Midbrain (tissue), 1 donor: ENCODE results near the gene SYT15.
"Not testable (repeated sequence)": the region's sequence is repeated elsewhere in the genome, so short reads cannot be mapped to it uniquely, and the experiment has no call there.

Source experiments
- DNase-seq: peaks from one replicate; lab custom pipeline; 2025; lab: John Stamatoyannopoulos, UW

The SYT15 gene

GRCh38 chr10:46588221-46588620 lies 9.3 kb downstream of the SYT15 start:
- DNase-seq: not testable (repeated sequence)

GRCh38 chr10:46589589-46589988 lies 10.7 kb downstream of the SYT15 start:
- DNase-seq: not testable (repeated sequence)

DNA sequence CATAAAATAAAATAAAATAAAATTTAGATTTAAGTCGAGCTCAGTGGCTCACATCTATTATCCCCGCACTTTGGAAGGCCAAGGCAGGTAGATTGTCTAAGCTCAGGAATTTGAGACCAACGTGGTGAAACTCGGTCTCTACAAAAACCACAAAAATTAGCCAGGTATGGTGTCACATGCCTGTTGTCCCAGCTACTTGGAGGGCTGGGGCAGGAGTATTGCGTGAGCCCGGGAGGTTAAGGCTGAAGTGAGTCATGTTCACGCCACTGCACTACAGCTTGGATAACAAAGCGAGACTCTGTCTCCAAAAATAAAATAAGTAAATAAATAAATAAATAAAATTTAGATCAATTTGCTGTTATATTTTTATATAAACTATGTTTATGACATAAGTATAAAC lies 12.1 kb downstream of the SYT15 start:
- DNase-seq: not testable (repeated sequence)

DNA sequence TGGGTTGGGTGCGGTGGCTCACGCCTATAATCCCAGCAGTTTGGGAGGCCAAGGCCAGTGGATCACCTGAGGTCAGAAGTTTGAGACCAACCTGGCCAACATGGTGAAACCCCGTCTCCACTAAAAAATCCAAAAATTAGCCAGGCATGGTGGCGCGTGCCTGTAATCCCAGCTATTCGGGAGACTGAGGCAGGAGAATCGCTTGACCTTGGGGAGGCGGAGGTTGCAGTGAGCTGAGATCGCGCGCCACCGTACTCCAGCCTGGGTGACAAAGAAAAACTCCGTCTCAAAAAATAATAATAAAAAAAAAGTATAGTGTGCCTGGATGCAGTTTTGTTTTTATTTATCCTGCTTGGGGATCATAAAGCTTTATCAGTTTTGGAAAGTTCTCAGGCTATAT lies 14.4 kb downstream of the SYT15 start:
- not testable (repeated sequence) for DNase-seq

DNA sequence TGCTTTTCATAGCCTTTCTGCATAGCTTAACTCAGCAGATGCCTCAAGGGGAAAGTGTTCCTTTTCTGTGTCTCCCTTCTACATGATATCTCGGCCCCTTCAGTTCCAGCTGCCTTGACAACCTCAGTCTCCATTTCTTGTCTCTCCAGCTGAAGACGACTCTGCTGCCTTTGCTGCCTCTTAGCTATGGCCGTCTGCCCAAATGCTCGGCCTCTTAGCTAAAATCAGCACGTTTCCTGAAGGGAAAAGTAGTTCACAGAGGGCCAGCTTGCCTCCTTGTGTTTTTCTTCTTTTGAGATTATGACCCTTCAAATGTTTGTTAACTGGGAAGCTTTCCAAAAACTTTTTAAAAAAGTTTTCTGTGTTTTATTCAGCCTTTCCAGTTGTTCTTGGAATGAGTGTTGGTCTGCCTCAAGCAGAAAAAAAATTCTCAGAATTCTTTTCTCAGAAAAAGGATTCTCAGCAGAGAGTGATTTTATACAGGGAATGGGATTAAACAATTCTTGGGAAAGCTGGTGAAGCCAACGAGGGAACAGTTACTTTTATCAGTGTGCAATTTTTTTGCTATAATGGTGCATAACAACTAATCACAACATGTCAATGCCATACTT lies 15.6 kb downstream of the SYT15 start:
- DNase-seq: not testable (repeated sequence)

- not testable (repeated sequence) for DNase-seq
Measured at GRCh38 chr10:46596570-46596969, 17.6 kb downstream of the SYT15 start.

GRCh38 chr10:46597616-46598246 lies 18.8 kb downstream of the SYT15 start:
- not testable (repeated sequence) for DNase-seq

GRCh38 chr10:46600516-46600915 lies 21.6 kb downstream of the SYT15 start:
- not testable (repeated sequence) for DNase-seq

- DNase-seq: not testable (repeated sequence)
Measured at GRCh38 chr10:46615540-46615939, 36.6 kb downstream of the SYT15 start.

GRCh38 chr10:46616227-46616626 lies 37.3 kb downstream of the SYT15 start:
- DNase-seq: not testable (repeated sequence)

GRCh38 chr10:46617134-46617533 lies 38.2 kb downstream of the SYT15 start:
- not testable (repeated sequence) for DNase-seq

DNA sequence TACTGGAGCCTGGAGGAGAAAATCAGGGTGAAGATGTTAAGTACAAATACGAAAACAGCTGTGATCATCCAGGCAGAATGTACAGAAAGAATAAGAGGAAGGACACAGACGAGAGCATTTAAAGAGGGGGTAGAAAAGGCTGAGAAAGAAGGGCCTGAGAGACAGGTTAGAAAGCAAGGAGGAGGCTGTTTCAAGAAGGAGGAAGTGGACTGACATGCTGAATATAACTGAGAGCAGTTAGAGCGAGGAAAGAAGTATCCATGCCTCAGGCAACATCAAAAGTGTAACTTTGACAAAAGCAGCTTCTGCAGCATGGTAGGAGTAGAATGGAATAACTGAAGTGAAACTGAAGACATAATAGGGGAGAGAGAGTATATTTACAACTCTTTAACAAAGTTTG lies 39.0 kb downstream of the SYT15 start:
- DNase-seq: not testable (repeated sequence)

- not testable (repeated sequence) for DNase-seq
Measured at GRCh38 chr10:46623899-46624654, 45.1 kb downstream of the SYT15 start.

- DNase-seq: not testable (repeated sequence)
Measured at GRCh38 chr10:46629805-46630204, 50.9 kb downstream of the SYT15 start.

DNA sequence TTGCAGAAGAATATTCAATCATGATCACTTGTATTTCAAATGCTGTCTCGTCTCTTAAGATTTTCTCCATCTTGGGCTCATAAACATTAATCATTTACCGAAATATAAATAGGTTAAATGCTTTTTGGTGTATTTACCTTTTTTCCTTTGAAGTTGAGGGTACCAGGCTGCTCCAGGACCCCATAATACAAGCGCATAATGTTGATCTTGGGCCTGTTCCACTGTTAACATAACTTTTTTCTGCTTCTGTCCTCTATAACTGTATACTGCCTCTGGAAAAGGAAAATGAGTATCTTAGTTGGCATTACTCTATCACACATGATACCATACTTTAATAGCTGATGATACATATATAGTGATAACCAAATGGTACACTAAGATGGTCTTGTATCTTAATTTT lies 51.9 kb downstream of the SYT15 start:
- not testable (repeated sequence) for DNase-seq

DNA sequence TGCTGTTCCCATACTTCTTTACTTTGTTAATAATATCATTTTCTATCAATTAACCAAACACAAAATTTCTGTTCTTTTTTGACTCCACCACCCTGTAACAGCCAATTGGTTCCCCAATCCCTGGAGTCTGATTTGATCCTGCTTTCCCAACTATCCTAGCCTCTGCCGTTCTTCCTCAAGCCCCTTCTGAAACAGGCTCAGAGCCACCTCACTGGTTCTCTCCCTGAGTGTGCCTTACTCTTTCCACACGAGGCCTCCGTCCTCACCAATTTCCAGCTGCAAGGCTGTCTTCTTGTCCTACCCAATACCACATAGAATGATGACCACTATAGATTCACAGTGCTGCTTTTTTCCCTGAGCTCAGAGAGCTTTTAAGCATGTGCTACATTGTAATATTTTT lies 52.8 kb downstream of the SYT15 start:
- DNase-seq: not testable (repeated sequence)

- not testable (repeated sequence) for DNase-seq
Measured at GRCh38 chr10:46634698-46635097, 55.8 kb downstream of the SYT15 start.

- not testable (repeated sequence) for DNase-seq
Measured at GRCh38 chr10:46635364-46635959, 56.5 kb downstream of the SYT15 start.

GRCh38 chr10:46640005-46640404 lies 61.1 kb downstream of the SYT15 start:
- not testable (repeated sequence) for DNase-seq
